ENCODE data around the gene GPATCH1.

GRCh38 chr19:33060586-33060985 is 20.4 kb upstream of the GPATCH1 start:
- TF ChIP-seq, protein P1, sequence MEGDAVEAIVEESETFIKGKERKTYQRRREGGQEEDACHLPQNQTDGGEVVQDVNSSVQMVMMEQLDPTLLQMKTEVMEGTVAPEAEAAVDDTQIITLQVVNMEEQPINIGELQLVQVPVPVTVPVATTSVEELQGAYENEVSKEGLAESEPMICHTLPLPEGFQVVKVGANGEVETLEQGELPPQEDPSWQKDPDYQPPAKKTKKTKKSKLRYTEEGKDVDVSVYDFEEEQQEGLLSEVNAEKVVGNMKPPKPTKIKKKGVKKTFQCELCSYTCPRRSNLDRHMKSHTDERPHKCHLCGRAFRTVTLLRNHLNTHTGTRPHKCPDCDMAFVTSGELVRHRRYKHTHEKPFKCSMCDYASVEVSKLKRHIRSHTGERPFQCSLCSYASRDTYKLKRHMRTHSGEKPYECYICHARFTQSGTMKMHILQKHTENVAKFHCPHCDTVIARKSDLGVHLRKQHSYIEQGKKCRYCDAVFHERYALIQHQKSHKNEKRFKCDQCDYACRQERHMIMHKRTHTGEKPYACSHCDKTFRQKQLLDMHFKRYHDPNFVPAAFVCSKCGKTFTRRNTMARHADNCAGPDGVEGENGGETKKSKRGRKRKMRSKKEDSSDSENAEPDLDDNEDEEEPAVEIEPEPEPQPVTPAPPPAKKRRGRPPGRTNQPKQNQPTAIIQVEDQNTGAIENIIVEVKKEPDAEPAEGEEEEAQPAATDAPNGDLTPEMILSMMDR (IDR thresholded peaks at IDR 0.05; ENCODE audit: borderline replicate concordance, extremely low read depth, low read length, poor library complexity, severe bottlenecking): no peak
- TF ChIP-seq EZH2 (IDR thresholded peaks at IDR 0.05; ENCODE audit: borderline replicate concordance, low read depth, low read length, severe bottlenecking): no peak
